ENCODE measurements around the gene KDM7A. TPM values are rescaled to one million over a fixed set of nuclear protein-coding genes. Genes with fewer than 3 reads are reported as not detected.

KDM7A gene
- total RNA-seq, 4 donors from 2014 or later: 21.9 to 84.2 (median 54.6) TPM

GRCh38 chr7:140153666-140154161 is 23.1 kb downstream of the KDM7A start:
- no peak overlapping the region for H3K27ac ChIP-seq
- in situ Hi-C loops (cut with MboI; ENCODE audit: low pct_ligation_motif_present in 1 of 4, low pct_unique_long_range_greater_than_20kb in 1 of 4, low sequenced_read_pairs in 3 of 4): loop anchor here in 2 of 4 donors (25.0 kb wide), 1 partner anchor 159 kb away; no protein-coding TSS in a partner anchor
- TF ChIP-seq, protein P1, sequence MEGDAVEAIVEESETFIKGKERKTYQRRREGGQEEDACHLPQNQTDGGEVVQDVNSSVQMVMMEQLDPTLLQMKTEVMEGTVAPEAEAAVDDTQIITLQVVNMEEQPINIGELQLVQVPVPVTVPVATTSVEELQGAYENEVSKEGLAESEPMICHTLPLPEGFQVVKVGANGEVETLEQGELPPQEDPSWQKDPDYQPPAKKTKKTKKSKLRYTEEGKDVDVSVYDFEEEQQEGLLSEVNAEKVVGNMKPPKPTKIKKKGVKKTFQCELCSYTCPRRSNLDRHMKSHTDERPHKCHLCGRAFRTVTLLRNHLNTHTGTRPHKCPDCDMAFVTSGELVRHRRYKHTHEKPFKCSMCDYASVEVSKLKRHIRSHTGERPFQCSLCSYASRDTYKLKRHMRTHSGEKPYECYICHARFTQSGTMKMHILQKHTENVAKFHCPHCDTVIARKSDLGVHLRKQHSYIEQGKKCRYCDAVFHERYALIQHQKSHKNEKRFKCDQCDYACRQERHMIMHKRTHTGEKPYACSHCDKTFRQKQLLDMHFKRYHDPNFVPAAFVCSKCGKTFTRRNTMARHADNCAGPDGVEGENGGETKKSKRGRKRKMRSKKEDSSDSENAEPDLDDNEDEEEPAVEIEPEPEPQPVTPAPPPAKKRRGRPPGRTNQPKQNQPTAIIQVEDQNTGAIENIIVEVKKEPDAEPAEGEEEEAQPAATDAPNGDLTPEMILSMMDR (IDR thresholded peaks at IDR 0.05): no peak
- TF ChIP-seq POLR2A (IDR thresholded peaks at IDR 0.05) (no peak), EP300 (IDR thresholded peaks at IDR 0.05; ENCODE audit: low read depth) (no peak), POLR2AphosphoS5 (IDR thresholded peaks at IDR 0.05) (no peak)
- no peaks in the 10 kb centered on the region for H3K9me3 ChIP-seq
- 45 to 53% methylated on average over 7 of the region's 7 CpGs for WGBS, 2 donors (ENCODE audit: low coverage in 1 of 2)
- H3K36me3 ChIP-seq: no peaks in the 10 kb centered on the region
- no peak for DNase-seq
- intact Hi-C loops (cut with DNase I; ENCODE audit: low total_unique reads): no loop called here
- H3K27me3 ChIP-seq: no peaks in the 10 kb centered on the region
- H3K4me3 ChIP-seq: no peak overlapping the region
- H3K4me1 ChIP-seq: peaks cover 0 to 21% (median 17%) of the 10 kb centered on the region in 4 donors

- Histone ChIP-seq H3K27me3 (no peaks in the 10 kb centered on the region), H3K4me1 (peaks cover 5 to 26% (median 11%) of the 10 kb centered on the region in 4 donors), H3K9me3 (no peaks in the 10 kb centered on the region), H3K27ac (no peak overlapping the region), H3K36me3 (no peaks in the 10 kb centered on the region), H3K4me3 (no peak overlapping the region)
- intact Hi-C loops (cut with DNase I; ENCODE audit: low total_unique reads): no loop called here
- TF ChIP-seq, protein P1 (IDR thresholded peaks at IDR 0.05): no peak
- no peak for TF ChIP-seq POLR2A (IDR thresholded peaks at IDR 0.05)
- no peak for DNase-seq
- 78 to 100% methylated on average over 3 to 4 of the region's 4 CpGs for WGBS, 2 donors (ENCODE audit: low coverage in 1 of 2)
- in situ Hi-C loops (cut with MboI; ENCODE audit: low pct_ligation_motif_present in 1 of 4, low pct_unique_long_range_greater_than_20kb in 1 of 4, low sequenced_read_pairs in 3 of 4): no loop called here
Measured at GRCh38 chr7:140146574-140146973, 30.2 kb downstream of the KDM7A start.

GRCh38 chr7:140145709-140146108 is 31.1 kb downstream of the KDM7A start:
- TF ChIP-seq EP300 (IDR thresholded peaks at IDR 0.05; ENCODE audit: low read depth): no peak
- no peak for TF ChIP-seq POLR2A (IDR thresholded peaks at IDR 0.05)
- no peak for TF ChIP-seq POLR2AphosphoS5 (IDR thresholded peaks at IDR 0.05)
- TF ChIP-seq, protein P1 (IDR thresholded peaks at IDR 0.05): no peak
- DNase-seq: no peak
- peaks cover 5 to 30% (median 13%) of the 10 kb centered on the region in 4 donors for H3K4me1 ChIP-seq
- H3K4me3 ChIP-seq: no peak overlapping the region
- no peak overlapping the region for H3K27ac ChIP-seq
- no peaks in the 10 kb centered on the region for H3K9me3 ChIP-seq
- in situ Hi-C loops (cut with MboI; ENCODE audit: low pct_ligation_motif_present in 1 of 4, low pct_unique_long_range_greater_than_20kb in 1 of 4, low sequenced_read_pairs in 3 of 4) (no loop called here), intact Hi-C loops (cut with DNase I; ENCODE audit: low total_unique reads) (no loop called here)
- no peaks in the 10 kb centered on the region for H3K36me3 ChIP-seq
- H3K27me3 ChIP-seq: no peaks in the 10 kb centered on the region

- peaks cover 5 to 38% (median 16%) of the 10 kb centered on the region in 4 donors for H3K4me1 ChIP-seq
- no peak overlapping the region for H3K27ac ChIP-seq
- H3K9me3 ChIP-seq: no peaks in the 10 kb centered on the region
- TF ChIP-seq, protein P1 (IDR thresholded peaks at IDR 0.05): no peak
- no peak for TF ChIP-seq POLR2AphosphoS5 (IDR thresholded peaks at IDR 0.05)
- DNase-seq: no peak
- intact Hi-C loops (cut with DNase I; ENCODE audit: low total_unique reads) (no loop called here), in situ Hi-C loops (cut with MboI; ENCODE audit: low pct_ligation_motif_present in 1 of 4, low pct_unique_long_range_greater_than_20kb in 1 of 4, low sequenced_read_pairs in 3 of 4) (no loop called here)
- H3K27me3 ChIP-seq: no peaks in the 10 kb centered on the region
- H3K4me3 ChIP-seq: no peak overlapping the region
- no peaks in the 10 kb centered on the region for H3K36me3 ChIP-seq
- 93 to 100% methylated on average over 2 of the region's 2 CpGs for WGBS, 2 donors (ENCODE audit: low coverage in 1 of 2)
Measured at GRCh38 chr7:140144821-140145220, 32.0 kb downstream of the KDM7A start.

Measured in transverse colon (tissue), 4 donors.